ENCODE results near the gene GALR1.

The GALR1 gene

DNA sequence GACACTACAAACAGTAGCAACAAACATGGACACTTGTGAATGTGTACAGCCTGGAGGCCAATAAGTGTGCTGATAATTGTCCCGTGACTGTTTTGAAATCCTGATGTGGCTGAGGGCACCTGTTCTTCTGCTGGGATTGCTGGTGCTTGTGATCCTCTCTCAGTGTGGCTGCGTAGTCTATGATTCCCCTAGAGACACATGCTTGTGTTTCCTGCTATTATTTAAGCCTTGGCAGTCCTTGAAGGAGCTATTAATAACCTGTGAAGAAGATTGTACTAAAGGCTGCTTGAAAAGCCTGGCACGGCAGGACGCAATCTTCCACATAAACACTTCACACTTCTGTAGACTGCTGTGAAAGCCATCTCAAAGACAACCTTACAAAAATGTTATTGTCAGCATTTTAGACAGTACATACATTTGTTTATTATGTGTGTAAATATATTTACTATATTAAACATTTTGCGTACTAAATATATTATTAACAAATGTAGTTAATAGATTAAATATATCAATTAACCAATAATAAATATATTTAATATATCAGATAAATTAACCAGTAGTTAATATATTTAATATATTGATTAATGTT, 71.4 kb downstream of the GALR1 start:
- peak; percentile 79 for FAIRE-seq

DNA sequence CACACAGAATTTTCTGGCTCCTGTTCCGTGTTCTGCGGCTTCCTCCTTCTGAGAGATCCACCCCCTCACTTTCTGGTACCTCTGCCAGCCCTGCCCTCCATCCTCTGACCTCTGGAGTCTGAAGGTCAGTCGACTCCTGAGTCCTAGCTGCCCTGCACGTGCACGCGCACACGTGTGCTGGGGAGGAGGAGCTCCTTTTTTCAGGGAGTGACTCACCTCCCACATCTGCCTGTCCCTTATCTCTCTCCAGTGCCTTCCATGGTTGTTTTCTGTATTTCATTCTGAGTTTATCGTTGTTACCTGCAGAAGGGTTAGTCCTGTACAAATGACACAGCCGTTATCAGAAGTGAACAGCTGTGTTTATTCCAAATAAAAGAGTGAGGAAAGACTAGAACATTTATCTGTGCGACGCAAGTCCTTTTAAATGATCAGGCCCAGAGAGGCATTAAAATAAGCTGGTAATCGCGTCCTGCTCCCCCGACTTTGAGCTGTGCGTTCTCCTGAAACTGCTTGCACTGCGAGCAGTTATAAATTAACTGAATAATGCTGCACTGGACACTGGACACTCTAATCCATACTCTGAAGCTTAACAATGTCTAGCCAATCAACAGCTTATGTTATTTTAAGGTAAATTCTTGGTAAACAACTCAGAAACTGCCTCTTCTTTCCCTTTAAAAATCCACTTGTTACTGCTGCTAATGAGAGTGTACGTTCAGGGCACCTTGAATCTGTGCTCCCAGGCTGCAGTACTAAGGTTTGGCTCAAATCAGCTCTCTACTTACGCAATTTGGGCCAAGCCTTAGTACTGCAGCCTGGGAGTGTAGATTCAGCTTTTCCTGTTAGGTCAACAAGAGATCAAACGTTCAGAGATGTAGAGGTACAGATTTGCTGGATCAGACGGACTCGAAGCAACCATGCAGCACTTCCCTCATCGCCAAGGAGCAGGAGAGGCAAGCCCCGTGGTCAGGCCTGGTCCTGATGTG, 72.5 kb downstream of the GALR1 start:
- no peak for DNase-seq (ENCODE audit: low spot score)
- FAIRE-seq = no peak

More for the DNA sequence above, 71.4 kb downstream of the GALR1 start:
- DNase-seq (ENCODE audit: low spot score) = no peak

DNA sequence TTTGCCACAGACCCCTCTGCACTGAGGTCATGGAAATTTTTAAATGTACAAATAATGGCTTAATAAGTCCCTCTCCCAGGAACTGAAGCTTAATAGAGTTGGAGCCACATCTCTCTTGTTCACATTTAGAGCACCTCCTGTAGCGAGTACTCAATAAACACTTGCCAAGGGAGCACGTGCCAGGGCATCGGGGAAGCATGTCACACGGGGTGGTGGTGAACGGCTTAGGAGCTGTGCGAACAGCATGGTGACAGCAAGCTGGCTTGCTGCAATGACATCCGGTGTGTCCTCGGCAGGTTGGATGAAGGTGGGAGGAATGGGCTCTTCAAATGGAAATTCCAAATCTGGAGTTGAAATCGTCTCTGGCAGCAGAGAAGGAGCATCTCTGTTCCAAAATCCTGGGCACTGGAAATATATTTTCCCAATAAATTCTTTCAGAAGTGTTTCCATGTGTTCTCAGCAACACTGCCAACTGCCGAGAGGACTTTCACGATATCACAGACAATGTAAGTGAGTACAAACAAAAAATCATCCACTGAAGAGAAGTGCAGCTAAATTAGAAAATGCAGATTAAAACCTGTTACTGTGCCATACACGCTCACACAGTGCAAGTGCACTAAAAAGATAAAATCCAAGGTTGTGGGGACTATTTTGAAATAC, 74.1 kb downstream of the GALR1 start:
- FAIRE-seq = no peak

More for the DNA sequence above, 74.1 kb downstream of the GALR1 start:
- DNase-seq (ENCODE audit: low spot score) = no peak
